HAP-1 (cell line): ENCODE measurements around the gene NOL9.

Experiments
- DNase-seq, 2 experiments: peaks; one replicate each; pipeline ENCODE4 v3.0.0-alpha.2; 2016 to 2020; ENCODE audit warnings: low spot score in 2 of 2
- H3K27me3 ChIP-seq: fragments of 250-450 bp; sonication (Bioruptor Pico); 2 replicates; pipeline ENCODE4 v1.5.1; 2020; ENCODE audit warnings: low read depth, mild to moderate bottlenecking, moderate library complexity
- H3K36me3 ChIP-seq: fragments of 250-450 bp; sonication (Bioruptor Pico); replicated peaks from 2 replicates; pipeline ENCODE4 v1.5.1; 2020; ENCODE audit warnings: mild to moderate bottlenecking
- H3K4me1 ChIP-seq: fragments of 250-450 bp; sonication (Bioruptor Pico); 2 replicates; pipeline ENCODE4 v1.5.1; 2020; ENCODE audit warnings: mild to moderate bottlenecking
- H3K4me3 ChIP-seq: fragments of 250-450 bp; sonication (Bioruptor Pico); 2 replicates; pipeline ENCODE4 v1.5.1; 2020; ENCODE audit warnings: mild to moderate bottlenecking, moderate library complexity
- H3K9me3 ChIP-seq: fragments of 250-450 bp; sonication (Bioruptor Pico); 2 replicates; pipeline ENCODE4 v1.5.1; 2020; ENCODE audit warnings: mild to moderate bottlenecking, moderate library complexity
- in situ Hi-C: fragments of 300-500 bp; cut with MboI; formaldehyde crosslinking; loops from 3 replicates; pipeline ENCODE4 v1.14.3; 2020; ENCODE audit warnings: low sequenced_read_pairs, inconsistent platforms, mixed read lengths

Gene NOL9

DNA sequence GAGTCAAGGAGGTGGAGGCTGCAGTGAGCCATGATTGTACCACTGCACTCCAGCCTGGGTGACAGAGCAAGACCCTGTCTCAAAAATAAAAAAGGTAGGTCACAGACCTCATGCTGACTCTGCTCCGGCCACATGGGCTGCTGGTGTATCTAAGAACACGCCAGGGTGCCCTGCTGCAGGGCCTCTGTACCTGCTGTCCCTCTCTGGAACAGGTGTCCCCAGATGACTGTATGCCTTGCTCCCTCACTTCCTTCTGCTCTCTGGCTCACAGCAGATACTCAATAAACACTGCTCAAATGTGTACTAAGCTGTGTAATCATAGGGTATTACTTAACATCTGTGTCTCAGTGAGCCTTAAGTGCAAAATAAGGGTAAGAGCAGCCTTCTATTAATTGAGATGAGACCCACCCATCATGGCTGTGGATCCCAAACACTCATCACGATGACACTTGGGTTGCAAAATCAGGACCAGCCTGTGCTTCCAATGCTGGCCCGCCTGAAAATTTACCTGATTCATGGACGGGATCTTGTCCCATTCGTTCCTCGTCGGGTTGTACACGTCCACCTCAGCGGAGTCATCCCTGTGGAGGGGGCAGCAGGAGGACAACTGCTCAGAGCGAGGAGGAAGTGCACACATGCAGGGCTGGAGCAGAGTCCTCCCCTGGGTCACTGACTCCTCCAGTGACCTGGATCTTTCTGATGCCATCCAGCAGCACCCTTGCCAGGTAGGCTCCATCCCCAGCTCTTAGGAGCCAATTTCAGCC lies 40.8 kb upstream of the NOL9 start:
- Histone ChIP-seq H3K36me3 (peaks cover 68% of the 10 kb centered on the region), H3K27me3 (no peaks in the 10 kb centered on the region), H3K4me1 (peaks cover 3% of the 10 kb centered on the region), H3K4me3 (no peak overlapping the region), H3K9me3 (no peaks in the 10 kb centered on the region)
- in situ Hi-C loops = no loop called here
- no peak for DNase-seq

DNA sequence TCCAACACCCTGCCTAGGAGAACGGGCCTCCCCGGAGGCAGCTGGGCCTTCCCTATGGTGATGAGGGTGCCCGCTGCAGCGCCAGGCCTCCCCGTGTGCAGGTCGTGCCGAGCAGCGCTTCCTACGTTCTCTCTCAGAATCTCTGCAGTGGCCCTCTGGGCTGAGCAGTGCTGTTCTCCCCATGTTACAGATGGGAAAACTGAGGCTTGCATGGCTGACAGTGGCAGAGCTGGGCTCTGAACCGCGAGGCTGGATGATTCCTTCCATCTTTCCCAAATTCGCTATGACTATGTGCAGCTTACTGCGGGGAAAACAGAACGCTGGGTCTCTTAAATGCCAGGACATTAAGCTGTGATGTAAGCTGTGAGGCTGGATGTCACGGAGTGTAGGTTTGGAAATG lies 39.5 kb upstream of the NOL9 start:
- no peaks in the 10 kb centered on the region for H3K4me1 ChIP-seq
- no peaks in the 10 kb centered on the region for H3K9me3 ChIP-seq
- in situ Hi-C loops = no loop called here
- H3K36me3 ChIP-seq = peaks cover 74% of the 10 kb centered on the region
- no peak for DNase-seq
- no peak overlapping the region for H3K4me3 ChIP-seq
- no peaks in the 10 kb centered on the region for H3K27me3 ChIP-seq

DNA sequence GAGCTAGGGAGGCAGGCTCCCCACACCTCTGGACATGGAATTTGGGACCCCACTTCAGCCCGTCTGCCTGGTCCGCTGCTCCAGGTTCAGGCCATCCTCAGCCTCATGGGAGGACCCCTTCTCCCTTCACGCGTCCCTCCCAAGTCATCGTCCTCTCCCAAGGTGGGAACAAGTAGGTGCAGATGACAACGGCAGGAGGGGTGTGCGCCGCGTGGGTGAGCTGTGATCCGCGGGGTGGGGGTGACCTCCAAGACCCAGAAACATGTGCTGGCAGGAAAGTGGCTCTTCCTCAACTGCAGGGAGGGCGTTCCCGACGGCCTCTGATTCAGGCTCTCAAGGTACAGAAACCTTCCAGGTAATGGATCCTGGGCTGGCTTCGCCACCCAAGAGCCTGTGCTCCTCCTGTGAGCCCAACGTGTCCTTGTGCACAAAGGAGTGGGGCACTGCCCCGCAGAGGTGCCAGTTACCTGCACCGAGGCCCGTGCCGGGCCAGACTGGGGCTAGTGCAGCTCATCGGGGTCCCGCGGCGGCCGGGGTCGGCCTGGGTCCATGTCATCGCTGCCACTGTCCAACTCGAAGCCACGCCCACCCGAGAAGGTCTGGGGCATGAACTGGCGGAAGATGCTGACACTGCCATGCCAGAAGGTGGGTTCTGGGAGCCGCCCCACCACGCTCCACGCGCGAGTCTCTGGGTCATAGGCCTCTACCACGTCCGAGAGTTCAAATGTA lies 38.7 kb upstream of the NOL9 start:
- in situ Hi-C loops = no loop called here
- Histone ChIP-seq H3K36me3 (peaks cover 76% of the 10 kb centered on the region), H3K4me3 (no peak overlapping the region), H3K27me3 (no peaks in the 10 kb centered on the region), H3K4me1 (no peaks in the 10 kb centered on the region), H3K9me3 (no peaks in the 10 kb centered on the region)
- no peak for DNase-seq

DNA sequence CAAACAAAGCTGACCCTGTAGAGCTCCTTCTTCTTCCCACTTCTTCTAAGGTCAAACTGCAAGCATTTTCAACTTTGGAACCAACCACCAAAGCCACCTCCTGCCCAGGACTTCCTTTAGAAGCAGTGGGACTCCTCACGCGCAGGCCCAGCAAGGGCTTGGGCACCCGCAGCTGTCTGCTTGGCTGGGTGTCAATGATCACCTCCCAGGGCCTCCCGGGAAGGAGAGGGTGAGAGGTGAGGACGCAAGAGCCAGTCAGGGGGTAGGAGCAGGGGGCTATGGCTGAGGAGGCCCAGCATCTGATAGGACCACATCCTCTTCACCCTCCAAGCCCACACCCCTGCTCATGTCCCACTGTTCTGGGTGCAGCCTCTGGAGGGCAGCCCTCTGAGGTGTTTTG lies 38.1 kb upstream of the NOL9 start:
- DNase-seq = no peak
- H3K27me3 ChIP-seq = no peaks in the 10 kb centered on the region
- in situ Hi-C loops = no loop called here
- H3K4me1 ChIP-seq = no peaks in the 10 kb centered on the region
- H3K9me3 ChIP-seq = no peaks in the 10 kb centered on the region
- peaks cover 76% of the 10 kb centered on the region for H3K36me3 ChIP-seq
- no peak overlapping the region for H3K4me3 ChIP-seq

DNA sequence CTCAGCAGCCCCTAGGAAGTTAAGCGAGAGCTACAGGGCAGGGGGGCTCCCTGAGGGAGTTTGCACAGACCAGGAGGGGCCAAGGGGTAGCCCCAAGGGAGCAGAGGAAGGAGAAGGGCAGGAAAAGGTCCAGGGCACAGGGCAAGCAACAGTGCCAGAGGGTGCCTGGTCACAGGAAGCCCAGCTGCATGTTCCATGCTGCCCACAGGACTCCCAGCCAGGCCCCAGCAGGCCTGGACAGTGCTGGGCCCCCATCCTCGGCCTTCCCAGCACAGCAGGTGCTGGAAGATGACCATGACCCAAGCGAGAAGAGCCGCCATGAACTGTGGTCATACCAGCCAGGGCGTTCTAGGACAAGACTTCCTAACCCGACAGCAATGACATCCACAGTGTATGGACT lies 37.3 kb upstream of the NOL9 start:
- Histone ChIP-seq H3K4me3 (no peak overlapping the region), H3K4me1 (no peaks in the 10 kb centered on the region), H3K27me3 (no peaks in the 10 kb centered on the region), H3K36me3 (peaks cover 73% of the 10 kb centered on the region), H3K9me3 (no peaks in the 10 kb centered on the region)
- in situ Hi-C loops = no loop called here
- no peak for DNase-seq

DNA sequence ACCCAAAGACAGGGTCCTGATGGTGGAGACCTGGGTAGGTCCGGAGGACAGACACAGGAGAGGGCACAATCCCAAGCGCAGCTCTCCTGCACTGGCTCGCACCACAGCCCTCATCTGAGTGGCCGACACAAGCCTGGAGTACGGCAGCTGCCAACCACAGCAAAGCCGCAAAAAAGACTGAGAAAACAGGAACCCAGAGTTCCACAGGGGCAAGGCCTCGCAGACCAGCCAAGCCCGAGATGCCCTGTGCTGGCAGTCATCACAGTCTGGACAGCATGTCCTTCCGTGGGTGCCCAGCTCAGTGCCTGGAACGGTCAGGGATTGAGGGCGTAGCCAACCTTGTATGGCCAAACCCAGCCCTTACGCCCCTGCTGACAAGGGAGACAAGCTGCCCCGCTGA lies 36.9 kb upstream of the NOL9 start:
- Histone ChIP-seq H3K27me3 (no peaks in the 10 kb centered on the region), H3K36me3 (peaks cover 69% of the 10 kb centered on the region), H3K4me1 (no peaks in the 10 kb centered on the region), H3K9me3 (no peaks in the 10 kb centered on the region), H3K4me3 (no peak overlapping the region)
- no peak for DNase-seq
- in situ Hi-C loops = no loop called here

DNA sequence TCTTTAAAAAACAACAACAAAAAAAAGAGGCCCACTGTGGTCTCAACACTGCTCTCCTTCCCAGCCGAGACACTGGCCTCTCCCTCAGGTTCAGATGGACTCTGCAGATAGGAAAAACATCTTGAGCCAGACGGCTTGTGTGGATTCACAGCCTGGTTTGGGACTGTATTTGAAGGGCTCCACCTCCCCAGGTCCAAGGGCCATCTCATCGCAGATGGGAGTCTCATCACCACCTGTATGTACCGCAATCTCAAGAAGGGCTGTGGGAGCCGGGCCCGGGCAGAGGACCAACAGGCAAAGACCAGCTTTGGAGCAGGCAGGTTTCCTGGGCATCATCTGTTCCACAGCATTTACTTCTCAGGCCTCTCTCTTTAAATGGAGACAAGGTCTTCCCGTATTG lies 35.7 kb upstream of the NOL9 start:
- H3K36me3 ChIP-seq = peaks cover 63% of the 10 kb centered on the region
- no peaks in the 10 kb centered on the region for H3K9me3 ChIP-seq
- no peak overlapping the region for H3K4me3 ChIP-seq
- H3K27me3 ChIP-seq = no peaks in the 10 kb centered on the region
- in situ Hi-C loops = no loop called here
- DNase-seq = no peak
- H3K4me1 ChIP-seq = no peaks in the 10 kb centered on the region

DNA sequence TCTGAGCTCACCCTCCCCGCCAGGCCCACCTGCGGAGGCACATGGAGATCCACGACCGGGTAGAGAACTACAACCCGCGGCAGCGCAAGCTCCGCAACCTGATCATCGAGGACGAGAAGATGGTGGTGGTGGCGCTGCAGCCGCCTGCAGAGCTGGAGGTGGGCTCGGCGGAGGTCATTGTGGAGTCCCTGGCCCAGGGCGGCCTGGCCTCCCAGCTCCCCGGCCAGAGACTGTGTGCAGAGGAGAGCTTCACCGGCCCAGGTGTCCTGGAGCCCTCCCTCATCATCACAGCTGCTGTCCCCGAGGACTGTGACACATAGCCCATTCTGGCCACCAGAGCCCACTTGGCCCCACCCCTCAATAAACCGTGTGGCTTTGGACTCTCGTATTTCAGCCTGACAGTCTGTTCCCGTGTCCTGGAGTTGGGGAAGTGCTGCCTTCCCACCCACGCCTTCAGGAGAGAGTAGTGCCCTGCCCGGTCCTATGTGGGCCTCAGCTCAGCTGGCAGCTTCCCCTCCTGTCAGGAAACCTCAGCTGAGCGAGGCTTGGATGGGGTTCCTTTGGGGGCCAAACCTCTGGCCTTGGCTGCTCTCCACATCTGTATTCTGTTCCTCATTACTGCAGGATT lies 34.7 kb upstream of the NOL9 start:
- Histone ChIP-seq H3K36me3 (peaks cover 57% of the 10 kb centered on the region), H3K4me1 (no peaks in the 10 kb centered on the region), H3K9me3 (no peaks in the 10 kb centered on the region), H3K27me3 (no peaks in the 10 kb centered on the region), H3K4me3 (no peak overlapping the region)
- in situ Hi-C loops = no loop called here
- DNase-seq = no peak

DNA sequence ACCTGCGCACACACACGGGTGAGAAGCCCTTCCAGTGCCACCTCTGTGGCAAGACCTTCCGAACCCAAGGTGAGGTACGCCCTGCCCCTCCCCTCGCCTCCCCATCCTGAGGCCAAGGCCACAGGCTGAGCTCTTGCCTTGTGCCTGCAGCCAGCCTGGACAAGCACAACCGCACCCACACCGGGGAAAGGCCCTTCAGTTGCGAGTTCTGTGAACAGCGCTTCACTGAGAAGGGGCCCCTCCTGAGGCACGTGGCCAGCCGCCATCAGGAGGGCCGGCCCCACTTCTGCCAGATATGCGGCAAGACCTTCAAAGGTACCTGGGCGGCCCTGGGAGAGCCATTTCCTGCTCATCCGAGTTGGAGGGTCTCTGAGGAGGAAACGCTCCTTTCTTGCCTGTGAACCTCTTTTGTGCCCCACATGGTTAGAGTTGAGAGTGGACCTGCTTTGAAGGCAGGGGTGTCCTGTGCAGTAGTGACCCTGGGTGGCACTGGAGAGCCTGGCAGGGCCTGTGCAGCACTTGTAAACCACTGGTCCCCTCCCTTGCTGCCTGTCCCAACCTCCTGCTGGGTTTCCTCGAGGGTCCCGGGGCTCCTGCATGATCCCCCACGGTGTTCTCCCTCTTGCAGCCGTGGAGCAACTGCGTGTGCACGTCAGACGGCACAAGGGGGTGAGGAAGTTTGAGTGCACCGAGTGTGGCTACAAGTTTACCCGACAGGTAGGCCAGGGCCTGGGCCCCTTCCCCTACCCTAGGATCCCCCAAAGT lies 34.0 kb upstream of the NOL9 start:
- no peak for DNase-seq
- H3K4me1 ChIP-seq = no peaks in the 10 kb centered on the region
- H3K27me3 ChIP-seq = no peaks in the 10 kb centered on the region
- in situ Hi-C loops = no loop called here
- peaks cover 52% of the 10 kb centered on the region for H3K36me3 ChIP-seq
- no peaks in the 10 kb centered on the region for H3K9me3 ChIP-seq
- H3K4me3 ChIP-seq = no peak overlapping the region

DNA sequence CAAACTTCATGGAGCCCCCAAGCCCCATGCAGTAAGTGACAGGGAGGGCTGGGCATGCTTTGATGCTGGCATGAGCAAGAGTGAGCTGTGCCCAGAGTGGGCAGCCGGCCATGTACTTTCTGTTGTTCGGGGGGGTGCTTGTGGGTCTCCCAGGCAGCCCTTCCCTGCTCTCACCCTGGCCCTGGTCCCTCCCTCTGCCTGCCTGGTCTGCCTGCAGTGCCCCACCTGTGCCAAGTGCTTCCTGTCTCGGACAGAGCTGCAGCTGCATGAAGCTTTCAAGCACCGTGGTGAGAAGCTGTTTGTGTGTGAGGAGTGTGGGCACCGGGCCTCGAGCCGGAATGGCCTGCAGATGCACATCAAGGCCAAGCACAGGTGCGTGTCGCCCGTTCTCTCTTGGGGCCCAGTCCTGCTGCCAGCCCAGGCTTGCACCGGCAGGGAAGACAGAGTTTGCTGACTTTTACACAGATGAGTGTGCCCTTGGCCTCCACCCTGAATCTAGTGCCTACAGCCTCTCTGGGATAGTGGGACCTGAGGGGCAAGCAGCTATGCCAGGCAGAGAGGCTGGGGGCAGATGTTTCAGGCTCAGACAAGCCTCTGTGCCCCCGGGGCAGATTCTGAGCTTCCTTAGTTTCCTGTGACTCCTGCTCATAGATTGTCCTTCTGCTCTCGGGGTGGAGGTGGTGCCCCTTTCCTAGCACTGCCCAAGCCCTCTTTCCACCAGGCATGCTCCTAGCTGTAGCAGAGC lies 33.1 kb upstream of the NOL9 start:
- DNase-seq = no peak
- in situ Hi-C loops = no loop called here
- Histone ChIP-seq H3K4me1 (no peaks in the 10 kb centered on the region), H3K9me3 (no peaks in the 10 kb centered on the region), H3K4me3 (no peak overlapping the region), H3K27me3 (no peaks in the 10 kb centered on the region), H3K36me3 (peaks cover 47% of the 10 kb centered on the region)

DNA sequence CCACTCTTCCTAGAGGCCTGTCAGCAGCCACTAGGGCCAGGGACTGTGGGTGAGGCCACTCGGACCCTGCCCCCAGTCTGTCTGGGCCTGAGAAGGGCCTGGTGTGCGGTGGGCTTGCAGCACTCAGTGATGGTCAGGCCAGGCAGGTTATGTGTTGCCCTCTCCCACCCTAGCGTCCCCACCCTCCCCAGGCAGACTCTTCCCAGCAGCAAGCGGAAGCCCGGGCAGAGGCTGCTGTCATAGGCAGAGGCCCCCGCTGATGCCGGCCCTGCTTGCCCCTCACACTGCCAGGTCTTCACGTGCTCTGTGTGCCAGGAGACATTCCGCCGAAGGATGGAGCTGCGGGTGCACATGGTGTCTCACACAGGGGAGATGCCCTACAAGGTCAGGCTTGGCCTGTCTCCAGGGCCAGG lies 32.1 kb upstream of the NOL9 start:
- DNase-seq = no peak
- in situ Hi-C loops = no loop called here

DNA sequence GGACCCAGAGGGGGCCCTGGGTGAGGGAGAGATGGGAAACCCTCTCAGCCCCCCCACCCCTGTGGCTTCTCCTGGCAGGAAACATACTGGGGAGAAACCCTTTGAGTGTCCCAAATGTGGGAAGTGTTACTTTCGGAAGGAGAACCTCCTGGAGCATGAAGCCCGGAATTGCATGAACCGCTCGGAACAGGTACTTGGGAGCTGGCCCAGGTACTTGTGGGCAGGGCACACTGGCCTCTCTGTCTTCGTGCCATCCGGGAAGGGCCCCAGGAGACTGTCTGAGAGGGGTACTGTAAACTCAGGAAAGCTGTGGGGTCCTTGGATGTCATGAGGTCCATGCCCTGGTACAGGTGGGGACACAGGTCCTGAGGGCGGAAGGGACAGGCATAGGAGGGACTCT lies 31.5 kb upstream of the NOL9 start:
- no peaks in the 10 kb centered on the region for H3K9me3 ChIP-seq
- H3K36me3 ChIP-seq = peaks cover 48% of the 10 kb centered on the region
- no peak overlapping the region for H3K4me3 ChIP-seq
- no peaks in the 10 kb centered on the region for H3K27me3 ChIP-seq
- in situ Hi-C loops = no loop called here
- H3K4me1 ChIP-seq = peaks cover 5% of the 10 kb centered on the region
- DNase-seq = no peak

More for the DNA sequence above, 32.1 kb upstream of the NOL9 start:
- H3K4me1 ChIP-seq = no peaks in the 10 kb centered on the region
- no peaks in the 10 kb centered on the region for H3K9me3 ChIP-seq
- H3K27me3 ChIP-seq = no peaks in the 10 kb centered on the region
- H3K36me3 ChIP-seq = peaks cover 47% of the 10 kb centered on the region
- no peak overlapping the region for H3K4me3 ChIP-seq

DNA sequence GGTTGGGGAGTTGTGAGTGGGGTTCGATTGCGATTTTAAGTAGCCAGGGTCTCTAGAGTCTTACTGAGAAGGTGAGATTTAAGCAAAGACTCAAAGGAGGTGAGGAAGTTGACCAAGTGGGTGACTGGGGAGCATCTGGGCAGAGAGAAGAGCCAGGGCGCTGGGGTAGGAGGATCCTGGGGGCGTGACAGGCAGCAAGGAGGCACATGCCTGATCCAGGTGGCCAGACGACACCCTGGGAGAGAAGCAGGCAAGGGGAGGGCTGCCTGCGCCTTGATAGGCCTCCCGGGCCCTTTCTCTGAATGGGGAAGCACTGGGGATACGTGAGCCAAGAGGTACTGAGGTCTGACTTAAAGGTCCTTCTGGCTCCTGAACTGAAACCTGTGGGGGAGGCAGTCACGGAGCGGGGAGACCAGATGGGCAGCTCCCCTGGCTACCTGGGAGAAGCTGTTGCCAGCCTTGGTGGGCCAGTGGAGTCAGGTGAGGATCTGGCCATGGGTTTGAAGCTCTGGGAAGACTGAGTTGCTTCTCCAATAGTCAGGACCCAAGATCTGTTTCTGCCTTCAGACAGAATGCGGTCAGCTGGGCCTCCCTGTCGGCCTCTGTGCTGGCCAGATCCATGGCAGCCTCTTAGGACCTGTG lies 30.9 kb upstream of the NOL9 start:
- no peak overlapping the region for H3K4me3 ChIP-seq
- in situ Hi-C loops = no loop called here
- H3K27me3 ChIP-seq = no peaks in the 10 kb centered on the region
- DNase-seq = no peak
- H3K36me3 ChIP-seq = peaks cover 41% of the 10 kb centered on the region
- no peaks in the 10 kb centered on the region for H3K9me3 ChIP-seq
- peaks cover 7% of the 10 kb centered on the region for H3K4me1 ChIP-seq
